HG03571 (cell line): Measurements from ENCODE around the gene ALKBH4.

Experiments used
- ATAC-seq: cut with Tn5 transposase; IDR thresholded peaks from one replicate; pipeline ENCODE4 v1.9.1; 2021; ENCODE audit not compliant: unreplicated experiment

ALKBH4 gene

DNA sequence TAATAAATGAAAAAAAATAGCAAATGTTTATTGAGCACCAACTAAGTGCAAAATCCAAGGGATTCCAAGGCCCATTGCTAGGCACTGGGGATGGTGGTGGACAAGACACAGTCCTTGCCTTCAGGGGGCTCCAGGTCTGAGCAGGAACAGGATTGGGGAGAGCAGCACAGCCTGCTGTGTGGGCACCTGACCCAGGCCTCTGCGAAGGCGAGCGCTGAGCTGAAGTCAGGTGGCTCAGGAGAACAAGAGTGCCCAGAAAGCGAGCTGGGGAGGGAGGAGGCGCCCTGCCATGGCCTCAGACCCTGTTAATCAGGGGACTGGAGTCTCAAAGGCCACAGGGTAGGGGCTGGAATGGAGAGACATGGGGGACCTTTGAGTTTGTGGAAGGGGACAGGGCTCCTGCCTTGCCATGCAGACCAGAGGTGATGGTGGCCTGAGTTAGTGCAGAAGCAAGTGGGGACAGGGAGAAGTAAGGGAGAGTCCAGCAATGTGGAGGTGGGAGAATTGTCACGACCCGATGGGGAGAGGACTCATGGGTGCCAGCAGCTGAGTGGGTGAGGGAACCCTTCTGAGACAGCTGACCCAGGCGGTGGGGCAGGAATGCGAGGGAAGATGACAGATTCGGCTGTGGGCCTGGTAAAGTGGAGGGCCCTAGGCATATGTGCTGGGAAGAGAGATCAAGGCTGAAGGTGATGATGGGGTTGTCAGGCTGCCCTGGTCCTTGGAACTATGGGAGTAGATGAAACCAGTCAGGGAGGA is 35.3 kb downstream of the ALKBH4 start:
- ATAC-seq, result no peak

DNA sequence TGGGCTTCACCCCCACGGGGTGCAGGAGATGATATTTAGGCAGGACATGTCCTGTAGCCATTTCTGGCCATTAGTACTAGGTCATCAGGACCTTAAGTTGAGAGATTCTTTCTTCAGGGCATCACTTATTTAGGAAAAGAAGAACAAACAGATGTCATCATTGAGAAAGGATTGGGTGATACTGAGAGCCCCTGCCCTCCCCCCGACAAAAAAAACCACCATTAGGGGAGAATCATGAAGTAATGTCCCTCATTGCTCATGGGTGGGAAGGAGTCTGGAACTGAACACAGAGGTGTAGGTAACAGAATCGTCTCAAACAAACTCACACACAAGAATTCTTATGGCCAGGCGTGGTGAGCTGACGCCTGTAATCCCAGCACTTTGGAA is 37.7 kb downstream of the ALKBH4 start:
- ATAC-seq, result no peak

DNA sequence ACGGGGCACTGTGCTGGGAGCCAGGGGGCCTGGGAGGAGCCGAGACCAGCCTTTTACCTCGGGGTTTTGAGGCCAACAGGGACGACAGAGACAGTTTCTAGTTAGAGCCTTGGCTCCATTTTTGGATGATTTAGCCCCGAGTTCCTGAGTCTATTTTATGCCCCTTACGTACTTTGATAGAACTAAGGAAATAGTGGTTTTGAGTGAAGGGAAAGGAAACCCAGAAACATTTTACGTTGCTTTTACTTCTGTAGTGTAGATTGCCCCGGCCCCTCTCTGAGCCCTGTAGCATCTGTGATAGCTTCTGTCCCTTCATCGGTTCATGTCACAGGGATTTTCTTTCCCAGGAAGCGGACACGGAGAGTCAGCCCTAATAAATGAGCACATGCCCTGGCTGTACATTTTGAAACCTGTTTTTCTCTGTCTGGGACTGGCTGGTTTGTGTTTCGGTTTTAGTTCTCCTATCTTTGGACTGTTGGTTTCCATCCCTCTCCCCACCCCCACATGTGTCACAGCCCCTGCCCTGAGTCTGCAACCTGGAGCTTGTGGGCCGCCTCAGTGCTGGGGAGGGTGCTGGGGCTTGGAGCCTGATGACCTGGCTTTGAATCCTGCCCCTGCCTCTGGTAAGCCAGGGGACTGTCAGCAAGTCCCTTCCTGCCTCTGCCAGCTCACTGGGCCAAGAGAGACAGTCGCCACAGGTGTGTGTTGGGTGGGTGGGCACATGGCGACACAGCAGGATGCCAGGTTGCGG is 38.2 kb downstream of the ALKBH4 start:
- peak; percentile 46 for ATAC-seq

DNA sequence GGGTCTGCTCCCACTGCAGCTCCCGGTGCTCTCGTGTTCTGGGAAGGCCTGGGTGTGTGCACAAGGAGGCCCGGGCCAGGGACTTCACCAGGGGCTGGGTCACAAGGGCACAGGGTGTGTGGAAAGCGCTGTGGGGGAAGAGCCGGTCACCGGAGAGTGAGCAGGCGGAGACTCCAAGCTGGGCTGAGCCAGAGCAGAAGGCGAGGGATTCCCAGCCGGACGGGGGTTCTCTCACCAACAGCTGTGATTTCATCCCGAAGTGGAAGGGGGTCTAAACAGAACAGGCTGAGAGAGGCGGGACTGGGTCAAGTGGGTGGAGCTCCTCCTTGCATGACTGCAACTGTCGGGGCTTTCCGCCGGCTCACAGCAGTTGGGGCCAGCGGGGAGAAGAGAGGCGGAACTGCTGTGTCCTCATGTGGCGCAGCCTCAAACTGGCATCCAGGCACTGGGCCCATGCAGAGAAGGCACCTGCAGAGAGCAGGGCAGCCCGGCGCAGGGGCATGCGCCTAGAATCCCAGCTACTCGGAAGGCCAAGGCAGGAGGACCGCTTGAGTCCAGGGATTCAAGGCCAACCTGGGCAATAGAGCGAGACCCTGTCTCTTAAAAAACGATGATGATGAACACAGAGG is 38.9 kb downstream of the ALKBH4 start:
- peak; percentile 58 for ATAC-seq

DNA sequence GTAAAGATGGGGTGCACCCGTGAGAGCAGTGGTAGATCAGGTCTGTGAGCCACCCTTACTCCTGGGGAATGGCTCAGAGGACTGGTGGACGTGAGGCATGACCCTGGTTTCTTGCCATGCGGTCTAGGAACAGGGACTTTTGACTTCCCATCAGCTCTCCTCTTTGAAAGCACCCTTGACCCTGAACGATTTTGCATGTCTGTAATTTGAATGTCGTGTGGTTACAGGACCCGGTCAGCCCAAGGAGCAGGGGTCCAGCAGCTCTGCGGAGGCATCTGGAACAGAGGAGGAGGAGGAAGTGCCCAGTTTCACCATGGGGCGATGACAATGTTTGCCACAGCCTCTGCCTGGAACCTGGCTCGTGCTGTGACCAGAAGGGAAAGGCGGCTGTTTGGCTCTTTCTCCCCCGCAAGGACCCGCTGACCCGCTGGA is 39.9 kb downstream of the ALKBH4 start:
- ATAC-seq, result no peak

DNA sequence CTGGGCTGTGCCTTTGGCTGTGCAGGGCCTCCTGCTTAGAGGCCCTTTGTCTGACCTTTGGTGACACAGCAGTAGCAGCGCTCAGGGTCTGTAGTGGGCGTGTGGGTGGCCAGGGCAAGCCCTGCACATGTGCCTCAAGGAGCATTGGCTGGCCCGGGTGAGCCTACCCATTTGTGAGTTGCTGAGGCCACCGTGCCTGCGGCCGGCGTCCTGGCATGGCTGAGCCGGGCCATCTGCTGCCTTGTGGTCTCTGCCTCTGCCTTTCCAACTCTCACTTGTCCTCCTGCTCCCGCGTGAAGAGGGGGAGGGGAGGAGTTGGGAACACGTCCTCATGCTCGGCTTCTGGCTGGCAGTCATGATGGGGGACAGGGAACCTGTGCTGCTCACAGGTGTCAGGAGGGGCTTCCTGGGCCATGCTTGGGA is 40.5 kb downstream of the ALKBH4 start:
- ATAC-seq, result no peak

DNA sequence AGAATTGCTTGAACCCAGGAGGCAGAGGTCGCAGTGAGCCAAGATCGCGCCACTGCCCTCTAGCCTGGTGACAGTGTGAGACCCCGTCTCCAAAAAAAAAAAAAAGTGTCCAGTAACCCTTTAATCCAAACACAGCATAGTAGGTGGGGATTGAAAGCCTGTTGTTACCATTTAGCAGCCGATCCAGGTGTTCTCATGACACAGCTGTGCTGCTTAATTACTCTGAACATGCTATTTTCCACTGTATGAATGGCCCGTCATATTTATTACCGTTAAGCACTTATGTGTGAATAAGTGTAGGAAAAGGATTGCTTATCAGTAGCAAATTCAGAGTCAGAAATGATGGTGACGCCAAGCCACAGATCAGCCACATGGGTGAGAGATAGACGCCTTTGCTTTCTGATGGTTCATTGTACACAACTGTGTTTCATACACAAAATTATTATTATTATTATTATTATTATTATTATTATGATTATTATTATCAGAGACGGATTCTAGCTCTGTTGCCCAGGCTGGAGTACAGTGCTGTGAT is 42.9 kb downstream of the ALKBH4 start:
- no peak for ATAC-seq

DNA sequence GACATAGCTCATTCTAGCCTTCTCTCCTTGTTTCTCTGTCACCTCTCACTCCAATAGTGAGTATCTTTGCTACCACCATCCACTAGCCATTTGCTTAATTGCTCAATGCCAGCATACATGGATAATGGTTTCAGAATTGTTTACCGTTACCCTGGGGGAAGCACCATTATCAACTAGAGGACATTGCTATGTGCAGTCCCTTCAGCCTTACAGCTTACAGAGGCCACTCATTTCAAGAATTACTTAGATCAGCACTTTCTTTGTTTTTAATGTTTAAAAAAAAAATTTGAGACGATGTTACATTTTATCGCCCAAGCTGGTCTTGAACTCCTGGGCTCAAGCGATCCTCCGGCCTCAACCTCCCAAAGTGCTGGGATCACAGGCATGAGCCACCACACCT is 46.1 kb downstream of the ALKBH4 start:
- ATAC-seq, result no peak

DNA sequence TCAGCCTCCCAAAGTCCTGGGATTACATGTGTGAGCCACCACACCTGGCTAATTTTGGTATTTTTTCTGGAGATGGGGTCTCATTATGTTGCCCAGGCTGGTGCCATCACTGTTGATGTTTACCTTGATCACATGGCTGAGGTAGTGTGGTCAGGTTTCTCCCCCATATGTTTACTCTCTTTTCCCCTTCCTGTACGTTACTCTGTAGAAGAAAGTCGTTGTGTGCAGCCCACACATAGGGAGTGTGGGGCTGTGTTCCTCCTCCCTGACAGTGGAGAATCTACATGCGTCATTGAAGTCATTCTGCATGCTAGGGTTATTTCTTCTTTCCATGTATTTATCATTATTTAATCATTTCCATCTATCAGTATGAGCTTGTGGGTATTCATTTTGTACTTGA is 47.6 kb downstream of the ALKBH4 start:
- ATAC-seq, result no peak

DNA sequence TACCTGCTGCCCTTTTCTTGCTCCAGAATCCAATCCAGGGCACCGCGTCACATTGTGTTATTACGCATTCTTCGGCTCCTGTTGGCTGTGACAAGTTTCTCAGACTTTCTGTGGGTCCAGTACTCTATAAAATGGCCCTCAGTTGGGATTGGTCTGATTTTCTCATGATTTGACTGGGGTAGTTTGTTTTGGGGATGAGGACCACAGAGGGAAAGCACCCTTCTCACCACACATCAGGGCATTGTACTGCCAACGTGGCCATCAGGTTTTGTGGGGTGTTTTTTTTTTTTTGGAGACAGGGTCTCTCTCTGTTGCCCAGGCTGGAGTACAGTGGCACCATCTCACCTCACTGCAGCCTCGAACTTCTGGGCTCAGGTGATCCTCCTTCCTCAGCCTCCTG is 48.3 kb downstream of the ALKBH4 start:
- no peak for ATAC-seq

DNA sequence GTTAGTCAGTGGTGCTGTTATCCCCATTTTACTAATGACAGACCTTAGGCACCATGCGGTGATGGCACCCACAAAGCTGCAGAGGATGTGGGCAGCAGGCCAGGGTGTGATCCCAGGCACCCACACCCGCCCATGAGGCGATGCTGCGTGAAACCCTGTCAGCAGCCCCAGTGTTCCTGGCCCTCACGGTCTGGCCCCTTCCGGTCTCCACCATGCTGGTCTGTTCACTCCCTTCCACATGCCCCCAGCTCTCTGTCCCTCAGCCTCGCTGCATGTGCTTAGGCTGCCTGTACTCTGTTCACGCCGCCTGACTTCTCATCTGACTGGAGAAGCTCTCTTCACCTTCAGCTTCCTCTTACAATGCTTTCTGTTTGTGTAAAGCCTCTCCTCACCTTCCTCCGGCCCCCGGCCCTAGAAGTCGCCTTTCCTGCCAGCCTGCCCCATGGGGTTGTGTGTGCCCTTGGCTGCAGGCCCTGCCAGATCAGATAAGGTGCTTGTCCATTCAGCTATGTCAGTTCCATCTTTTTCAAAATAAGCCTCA is 48.9 kb downstream of the ALKBH4 start:
- no peak for ATAC-seq

DNA sequence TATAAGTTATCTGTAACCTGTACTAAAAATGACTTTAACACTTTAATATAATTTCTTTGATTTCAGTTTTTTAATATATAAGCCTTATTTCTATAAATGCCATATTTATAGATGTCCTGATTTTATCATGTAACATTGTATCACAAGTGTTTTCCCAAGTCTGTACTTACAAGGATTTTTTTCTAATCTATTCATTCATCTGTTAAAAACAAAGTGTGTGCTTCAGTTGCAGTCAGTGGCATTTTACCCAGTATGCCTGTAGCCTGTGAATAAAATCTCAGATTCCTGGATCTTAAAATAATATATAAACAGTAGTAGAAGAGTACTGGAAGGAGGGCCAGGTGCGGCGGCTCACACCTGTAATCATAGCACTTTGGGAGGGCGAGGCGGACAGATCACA is 51.1 kb downstream of the ALKBH4 start:
- no peak for ATAC-seq

DNA sequence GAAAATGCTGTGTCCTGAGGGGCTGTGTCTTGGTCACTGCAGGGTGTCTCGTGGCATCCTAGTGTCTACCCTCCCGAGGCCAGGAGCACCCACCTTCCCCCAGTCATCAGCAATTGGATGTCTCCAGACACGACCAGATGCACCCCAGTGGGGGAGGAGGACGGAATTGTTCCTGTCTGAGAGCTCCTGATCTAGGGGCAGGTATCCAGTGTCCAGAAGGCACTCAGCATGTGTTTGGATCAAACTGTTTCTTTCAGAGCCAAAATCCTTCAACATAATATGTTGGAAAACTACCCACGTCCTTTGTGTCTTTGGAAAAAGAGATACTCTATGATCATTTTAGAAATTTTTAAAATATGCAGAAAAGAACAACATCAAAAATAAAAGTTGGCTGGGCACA is 51.6 kb downstream of the ALKBH4 start:
- no peak for ATAC-seq

DNA sequence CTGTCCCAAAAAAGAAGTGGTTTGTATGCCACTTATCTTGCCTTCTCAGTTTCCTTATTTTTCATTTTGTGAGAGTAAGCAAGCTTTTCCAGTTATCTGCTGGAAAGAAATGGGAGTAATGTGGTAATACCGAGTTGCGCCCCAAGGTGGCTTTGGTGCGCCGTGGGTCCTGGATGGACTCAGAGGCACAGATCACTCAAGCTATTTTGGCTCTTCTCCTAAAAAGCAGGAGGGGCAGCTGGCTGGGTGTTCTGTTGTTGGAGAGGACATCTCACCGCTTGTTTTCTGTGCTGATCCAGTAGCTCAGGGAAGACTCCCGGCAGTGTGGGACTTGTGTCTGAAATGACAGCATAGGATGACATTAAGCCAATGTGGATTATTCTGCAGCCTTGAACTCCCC is 52.1 kb downstream of the ALKBH4 start:
- no peak for ATAC-seq

DNA sequence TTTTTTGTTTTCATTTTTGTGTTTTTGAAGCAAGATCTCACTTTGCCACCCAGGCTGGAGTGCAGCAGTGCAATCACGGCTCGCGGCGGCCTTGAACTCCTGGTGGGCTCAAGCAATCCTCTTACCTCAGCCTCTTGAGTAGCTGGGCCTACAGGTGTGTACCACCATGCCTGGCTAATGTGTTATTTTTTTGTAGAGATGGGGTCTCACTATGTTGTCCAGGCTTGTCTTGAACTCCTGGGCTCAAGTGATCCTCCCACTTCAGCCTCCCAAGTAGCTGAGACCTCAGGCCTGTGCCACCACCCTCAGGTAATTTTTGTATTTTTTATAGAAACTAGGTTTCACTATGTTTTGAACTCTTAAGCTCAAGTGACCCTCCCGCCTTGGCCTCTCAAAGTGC is 53.7 kb downstream of the ALKBH4 start:
- no peak for ATAC-seq

DNA sequence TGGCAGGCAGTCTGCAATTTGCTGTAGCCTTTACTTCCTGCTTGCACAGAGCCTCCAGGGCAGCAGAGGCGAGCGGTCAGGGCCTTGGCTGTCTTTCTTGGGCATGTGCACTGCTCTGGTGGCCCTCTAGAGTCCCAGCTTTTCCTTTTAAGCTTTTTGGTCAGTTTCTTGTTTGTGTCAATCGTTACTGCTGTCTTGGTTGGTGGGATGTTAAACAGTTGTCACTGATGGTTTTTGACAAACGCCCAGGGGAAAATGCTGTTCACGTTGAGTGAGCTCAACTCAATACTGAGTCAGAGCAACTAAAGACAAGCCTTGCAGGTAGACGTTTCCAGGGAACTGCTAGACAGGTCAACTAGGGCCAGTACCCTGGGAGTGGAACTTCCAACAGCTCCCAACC is 54.5 kb downstream of the ALKBH4 start:
- no peak for ATAC-seq

DNA sequence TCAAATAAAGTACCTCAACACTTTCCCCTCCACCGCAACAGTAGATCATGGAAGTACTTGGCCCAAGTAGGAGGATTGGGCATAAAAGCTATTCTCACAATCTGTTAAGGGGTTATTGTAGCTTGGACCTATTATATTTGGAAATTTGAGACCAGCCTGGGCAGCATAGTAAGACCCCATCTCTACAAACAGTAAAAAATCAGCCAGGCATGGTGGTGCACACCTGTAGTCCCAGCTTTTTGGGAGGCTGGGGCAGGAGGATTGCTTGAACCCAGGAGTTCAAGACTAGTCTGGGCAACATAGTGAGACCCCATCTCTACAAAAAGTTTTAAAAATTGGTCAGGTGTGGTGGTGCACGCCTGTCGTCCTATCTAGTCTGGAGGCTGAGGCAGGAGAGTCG is 55.3 kb downstream of the ALKBH4 start:
- ATAC-seq, result no peak

DNA sequence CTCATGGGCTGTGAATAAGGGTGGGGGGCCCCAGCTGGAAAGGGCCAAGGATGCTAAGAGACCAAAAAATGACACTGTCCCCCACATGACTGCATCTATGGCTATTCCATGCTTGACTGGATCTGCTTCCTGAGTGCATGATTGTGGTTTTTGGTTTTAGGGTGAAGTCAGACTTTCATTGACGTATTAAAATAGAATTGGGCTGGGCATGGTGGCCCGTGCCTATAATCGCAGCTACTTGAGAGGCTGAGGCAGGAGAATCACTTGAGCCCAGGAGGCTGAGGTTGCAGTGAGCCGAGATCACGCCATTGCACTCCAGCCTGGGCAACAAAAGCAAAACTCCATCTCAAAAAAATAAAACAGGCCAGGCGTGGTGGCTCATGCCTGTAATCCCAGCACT is 56.1 kb downstream of the ALKBH4 start:
- peak; percentile 50 for ATAC-seq

DNA sequence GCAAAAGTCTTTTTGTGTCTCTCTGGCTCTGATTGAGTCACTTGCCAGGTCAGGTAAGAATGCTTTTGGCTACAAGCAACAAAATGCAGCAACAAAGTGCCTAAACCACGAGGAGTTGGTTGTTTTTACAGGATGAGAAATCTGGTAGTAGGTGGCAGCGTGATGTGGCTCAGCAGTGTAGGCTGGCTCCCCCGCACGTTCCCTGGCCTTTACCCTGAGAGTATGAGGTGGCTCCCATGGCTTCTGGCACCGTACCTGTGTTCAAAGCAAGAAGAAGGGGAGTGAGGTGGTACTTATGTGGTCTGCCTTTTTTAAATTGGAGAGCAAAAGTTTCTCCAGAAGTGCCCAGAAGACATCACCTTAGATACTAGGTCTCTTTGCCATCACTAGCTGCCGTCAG is 56.8 kb downstream of the ALKBH4 start:
- ATAC-seq, result no peak
